ENCODE results near the gene C11orf68.
A peak's percentile ranks its signal among the peaks of the same experiment; 100 is the strongest.

C11orf68 gene

GRCh38 chr11:65906602-65907001 is 12.3 kb downstream of the C11orf68 start:
- no peak for TF ChIP-seq CTCF (IDR thresholded peaks at IDR 0.05; ENCODE audit: control insufficient read depth, insufficient read depth, low read depth, low read length, missing control alignments)
- no peak for DNase-seq (ENCODE audit: low read depth)
- H3K4me3 ChIP-seq (ENCODE audit: control insufficient read depth, low read depth, low read length) = no peak overlapping the region

- no peak for TF ChIP-seq CTCF (IDR thresholded peaks at IDR 0.05; ENCODE audit: control insufficient read depth, insufficient read depth, low read depth, low read length, missing control alignments)
Observed at GRCh38 chr11:65903715-65904114, 15.1 kb downstream of the C11orf68 start.

GRCh38 chr11:65903068-65903481 is 15.8 kb downstream of the C11orf68 start:
- no peak for DNase-seq (ENCODE audit: low read depth)
- no peak for TF ChIP-seq CTCF (IDR thresholded peaks at IDR 0.05; ENCODE audit: control insufficient read depth, insufficient read depth, low read depth, low read length, missing control alignments)
- H3K4me3 ChIP-seq (ENCODE audit: control insufficient read depth, low read depth, low read length) = no peak overlapping the region

More at GRCh38 chr11:65903715-65904114, 15.1 kb downstream of the C11orf68 start:
- no peak overlapping the region for H3K4me3 ChIP-seq (ENCODE audit: control insufficient read depth, low read depth, low read length)
- DNase-seq (ENCODE audit: low read depth) = no peak

GRCh38 chr11:65900899-65901180 is 18.0 kb downstream of the C11orf68 start:
- no peak overlapping the region; the same call in 1 of the 2 replicates for H3K4me3 ChIP-seq (ENCODE audit: control insufficient read depth, low read depth, low read length)
- no peak for DNase-seq (ENCODE audit: low read depth)
- no peak for TF ChIP-seq CTCF (IDR thresholded peaks at IDR 0.05; ENCODE audit: control insufficient read depth, insufficient read depth, low read depth, low read length, missing control alignments)

- no peak for TF ChIP-seq CTCF (IDR thresholded peaks at IDR 0.05; ENCODE audit: control insufficient read depth, insufficient read depth, low read depth, low read length, missing control alignments)
- DNase-seq (ENCODE audit: low read depth) = peak; percentile 86
- peak within 1 kb of the TSS; percentile 100 for H3K4me3 ChIP-seq (ENCODE audit: control insufficient read depth, low read depth, low read length)
Observed at GRCh38 chr11:65900125-65900898, 18.6 kb downstream of the C11orf68 start, which contains the start of gene FOSL1. Gene FOSL1 (minus strand): TSS chr11:65900388. CDS start chr11:65900339, 49 bp downstream.

GRCh38 chr11:65899356-65900124 is 19.3 kb downstream of the C11orf68 start:
- no peak for TF ChIP-seq CTCF (IDR thresholded peaks at IDR 0.05; ENCODE audit: control insufficient read depth, insufficient read depth, low read depth, low read length, missing control alignments)
- H3K4me3 ChIP-seq (ENCODE audit: control insufficient read depth, low read depth, low read length) = peak overlapping the region; percentile 100
- no peak for DNase-seq (ENCODE audit: low read depth)

Measured in AG09309 (cell line).